ENCODE measurements around the gene NDUFAF7. TPM values are rescaled to one million over a fixed set of nuclear protein-coding genes. Genes with fewer than 3 reads are reported as not detected.
A peak's percentile ranks its signal among the peaks of the same experiment; 100 is the strongest.
"Not testable (repeated sequence)": the region's sequence is repeated elsewhere in the genome, so short reads cannot be mapped to it uniquely, and the experiment has no call there.

NDUFAF7 gene
- polyA plus RNA-seq, 3 donors: 4.7 to 12.2 (median 5.6) TPM

- H3K36me3 Mint-ChIP-seq: peaks cover 68 to 71% of the 10 kb centered on the region in 2 donors
- peaks cover 17% of the 10 kb centered on the region for H4K20me1 ChIP-seq (ENCODE audit: insufficient read depth, low read length)
- no peaks in the 10 kb centered on the region for H3K4me1 ChIP-seq (ENCODE audit: control insufficient read depth in 1 of 2, insufficient read depth in 2 of 2, low read length in 2 of 2)
- H3K27ac ChIP-seq (ENCODE audit: low read depth in 1 of 2, low read length in 2 of 2): no peak overlapping the region
- no peaks in the 10 kb centered on the region for H3K27me3 Mint-ChIP-seq (ENCODE audit: low read depth in 3 of 3)
- no peak overlapping the region for H3K4me3 ChIP-seq (replicated peaks in 1 of 3; ENCODE audit: low read depth in 2 of 3, low read length in 3 of 3)
- H2AFZ ChIP-seq (ENCODE audit: insufficient read depth, low read depth, low read length, poor library complexity, severe bottlenecking): no peak overlapping the region
- H3K27me3 ChIP-seq (ENCODE audit: control insufficient read depth in 2 of 2, insufficient read depth in 2 of 2, low read length in 2 of 2): no peaks in the 10 kb centered on the region
- H3K9me3 ChIP-seq (replicated peaks in 1 of 2; ENCODE audit: control insufficient read depth in 1 of 2, insufficient read depth in 1 of 2, low read length in 2 of 2): peaks cover 7 to 24% of the 10 kb centered on the region in 2 donors
- no peak overlapping the region for H3K27ac Mint-ChIP-seq
- H3K79me2 ChIP-seq (ENCODE audit: insufficient read depth, low read length): peaks cover 77% of the 10 kb centered on the region
- no peak overlapping the region for H3K4me3 Mint-ChIP-seq
- no peak overlapping the region for H3K4me2 ChIP-seq (replicated peaks; ENCODE audit: extremely low read depth, low read length, poor library complexity, severe bottlenecking)
- H3K9me3 Mint-ChIP-seq: peaks cover 18 to 34% (median 23%) of the 10 kb centered on the region in 7 donors
- no peak overlapping the region for H3K9ac ChIP-seq (ENCODE audit: insufficient read depth, low read length, poor library complexity, severe bottlenecking)
- intact Hi-C loops (cut with micrococcal nuclease): no loop called here
- no peak for TF ChIP-seq CTCF (IDR thresholded peaks at IDR 0.05)
- peaks cover 2% of the 10 kb centered on the region for H3K4me1 Mint-ChIP-seq
- H3K36me3 ChIP-seq (replicated peaks in 1 of 2; ENCODE audit: control insufficient read depth in 1 of 2, insufficient read depth in 2 of 2, low read length in 2 of 2): peaks cover 60 to 85% of the 10 kb centered on the region in 2 donors
- no CpG with 5 or more reads among the region's 2 CpGs for WGBS (ENCODE audit: insufficient coverage)
- DNase-seq: no peak
Observed at GRCh38 chr2:37203708-37204107, 27.8 kb upstream of the NDUFAF7 start.

DNA sequence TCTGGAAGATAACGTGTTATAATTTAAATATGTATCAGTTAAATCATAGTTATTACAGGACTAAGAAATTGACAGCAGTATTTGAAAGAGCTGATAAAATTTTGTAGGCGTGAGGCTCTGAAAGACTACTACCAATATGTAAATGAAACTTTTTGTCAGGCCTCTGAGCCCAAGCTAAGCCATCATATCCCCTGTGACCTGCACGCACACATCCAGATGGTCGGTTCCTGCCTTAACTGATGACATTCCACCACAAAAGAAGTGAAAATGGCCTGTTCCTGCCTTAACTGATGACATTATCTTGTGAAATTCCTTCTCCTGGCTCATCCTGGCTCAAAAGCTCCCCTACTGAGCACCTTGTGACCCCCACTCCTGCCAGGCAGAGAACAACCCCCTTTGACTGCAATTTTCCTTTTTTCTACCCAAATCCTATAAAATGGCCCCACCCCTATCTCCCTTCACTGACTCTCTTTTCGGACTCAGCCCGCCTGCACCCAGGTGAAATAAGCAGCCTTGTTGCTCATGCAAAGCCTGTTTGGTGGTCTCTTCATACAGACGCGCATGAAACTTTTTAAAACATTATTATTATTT, 26.3 kb upstream of the NDUFAF7 start:
- WGBS (ENCODE audit: insufficient coverage): 100% methylated on average over 2 of the region's 8 CpGs
- not testable (repeated sequence) for H3K4me3 ChIP-seq (replicated peaks in 1 of 3; ENCODE audit: low read depth in 2 of 3, low read length in 3 of 3)
- H3K36me3 Mint-ChIP-seq: peaks cover 82 to 84% of the 10 kb centered on the region in 2 donors

More for the DNA sequence above, 26.3 kb upstream of the NDUFAF7 start:
- H3K4me1 ChIP-seq (ENCODE audit: control insufficient read depth in 1 of 2, insufficient read depth in 2 of 2, low read length in 2 of 2); intact Hi-C loops (cut with micrococcal nuclease); H3K4me3 Mint-ChIP-seq; H3K27me3 ChIP-seq (ENCODE audit: control insufficient read depth in 2 of 2, insufficient read depth in 2 of 2, low read length in 2 of 2); DNase-seq; H3K9ac ChIP-seq (ENCODE audit: insufficient read depth, low read length, poor library complexity, severe bottlenecking); H3K27me3 Mint-ChIP-seq (ENCODE audit: low read depth in 3 of 3); H3K27ac ChIP-seq (ENCODE audit: low read depth in 1 of 2, low read length in 2 of 2); H3K4me1 Mint-ChIP-seq; H2AFZ ChIP-seq (ENCODE audit: insufficient read depth, low read depth, low read length, poor library complexity, severe bottlenecking); H3K4me2 ChIP-seq (replicated peaks; ENCODE audit: extremely low read depth, low read length, poor library complexity, severe bottlenecking): not testable (repeated sequence)
- peaks cover 70% of the 10 kb centered on the region for H3K79me2 ChIP-seq (ENCODE audit: insufficient read depth, low read length)
- Mint-ChIP-seq H3K27ac (peak overlapping the region in 1 of 7 donors; percentile 27), H3K9me3 (peaks cover 18 to 45% (median 28%) of the 10 kb centered on the region in 7 donors)
- peaks cover 15% of the 10 kb centered on the region for H4K20me1 ChIP-seq (ENCODE audit: insufficient read depth, low read length)
- peaks cover 74 to 95% of the 10 kb centered on the region in 2 donors for H3K36me3 ChIP-seq (replicated peaks in 1 of 2; ENCODE audit: control insufficient read depth in 1 of 2, insufficient read depth in 2 of 2, low read length in 2 of 2)
- peaks cover 7 to 33% of the 10 kb centered on the region in 2 donors for H3K9me3 ChIP-seq (replicated peaks in 1 of 2; ENCODE audit: control insufficient read depth in 1 of 2, insufficient read depth in 1 of 2, low read length in 2 of 2)
